NCI-H2227 (cell line): ENCODE data around the gene ZRANB1.
"Not testable (repeated sequence)": the region's sequence is repeated elsewhere in the genome, so short reads cannot be mapped to it uniquely, and the experiment has no call there.

Source experiments
- DNase-seq: peaks from one replicate; lab custom pipeline; 2025; ENCODE audit not compliant: unreplicated experiment; lab: John Stamatoyannopoulos, UW

The ZRANB1 gene

DNA sequence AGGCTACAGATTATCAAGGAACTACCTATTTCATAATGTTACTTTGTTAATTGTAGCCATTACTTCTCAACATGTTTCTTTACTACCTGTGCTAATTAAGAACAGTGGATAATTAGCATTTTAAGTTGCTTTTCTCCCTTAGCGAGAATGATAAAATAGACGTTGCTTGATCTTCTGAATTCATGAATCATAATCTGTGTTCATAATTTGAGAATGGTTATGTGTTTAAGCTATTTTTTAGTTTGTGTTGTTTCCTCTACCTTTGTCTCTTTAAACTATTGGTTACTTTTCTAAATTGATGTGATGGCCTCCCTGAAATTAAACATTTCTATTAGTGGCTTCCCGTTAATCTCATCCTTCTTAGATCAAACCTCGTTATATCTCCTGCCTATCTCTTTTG, at the start of gene ZRANB1:
Gene ZRANB1, plus strand, starts transcription at position 301 of the 400 bp plus-strand sequence. CDS start 371 bp downstream, outside the sequence.
- no peak for DNase-seq

GRCh38 chr10:124892905-124893304, 49.0 kb upstream of the ZRANB1 start:
- DNase-seq = no peak

GRCh38 chr10:124894569-124895215, 47.2 kb upstream of the ZRANB1 start:
- no peak for DNase-seq

- no peak for DNase-seq
These were observed 45.2 kb upstream of the ZRANB1 start for GRCh38 chr10:124896751-124897150.

- peak; percentile 6 for DNase-seq
These were observed 43.5 kb upstream of the ZRANB1 start for GRCh38 chr10:124898471-124898870.

- DNase-seq = no peak
These were observed 42.8 kb upstream of the ZRANB1 start for GRCh38 chr10:124899151-124899550.

DNA sequence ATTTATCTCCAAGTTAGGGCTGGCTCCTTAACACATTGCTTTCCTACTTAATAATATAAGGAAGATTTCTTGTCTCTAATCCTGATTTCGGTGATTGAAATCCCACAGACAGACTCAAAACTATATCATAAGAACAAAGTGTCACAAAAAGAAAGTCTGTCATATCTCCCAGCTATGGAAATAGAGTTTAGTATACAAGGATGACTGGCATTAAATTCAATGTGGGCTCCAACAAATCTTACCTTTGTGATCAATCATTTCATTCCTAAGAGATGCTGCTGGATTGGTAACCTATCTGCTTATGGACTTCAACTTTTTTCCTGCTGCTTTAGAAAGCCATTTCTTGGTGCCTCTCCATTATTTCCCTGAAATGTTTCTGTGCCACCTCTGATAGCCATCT, 39.5 kb upstream of the ZRANB1 start:
- DNase-seq = no peak

DNA sequence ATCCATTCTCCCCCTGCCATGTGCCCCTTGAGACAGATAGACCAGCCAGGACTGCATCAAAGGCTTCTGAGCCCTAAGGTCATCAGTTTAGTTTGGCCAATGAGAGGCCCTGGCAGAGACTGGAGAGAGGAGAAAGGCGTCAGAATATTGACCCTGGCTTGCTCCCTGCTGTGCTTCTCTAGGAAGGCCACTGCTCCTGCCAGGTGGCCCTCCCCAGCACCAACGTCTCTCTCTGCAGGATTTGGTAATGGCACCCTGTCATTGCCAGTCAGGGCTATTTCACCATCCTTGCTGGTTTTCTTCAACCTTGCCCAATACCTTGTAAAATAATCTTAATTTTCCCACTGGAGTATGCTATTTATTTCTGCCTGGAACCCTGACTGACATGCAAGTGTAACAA, 38.8 kb upstream of the ZRANB1 start:
- no peak for DNase-seq

GRCh38 chr10:124904796-124905195, 37.1 kb upstream of the ZRANB1 start:
- no peak for DNase-seq

- no peak for DNase-seq
These were observed 35.3 kb upstream of the ZRANB1 start for GRCh38 chr10:124906551-124907001.

GRCh38 chr10:124909563-124909962, 32.4 kb upstream of the ZRANB1 start:
- DNase-seq = no peak

DNA sequence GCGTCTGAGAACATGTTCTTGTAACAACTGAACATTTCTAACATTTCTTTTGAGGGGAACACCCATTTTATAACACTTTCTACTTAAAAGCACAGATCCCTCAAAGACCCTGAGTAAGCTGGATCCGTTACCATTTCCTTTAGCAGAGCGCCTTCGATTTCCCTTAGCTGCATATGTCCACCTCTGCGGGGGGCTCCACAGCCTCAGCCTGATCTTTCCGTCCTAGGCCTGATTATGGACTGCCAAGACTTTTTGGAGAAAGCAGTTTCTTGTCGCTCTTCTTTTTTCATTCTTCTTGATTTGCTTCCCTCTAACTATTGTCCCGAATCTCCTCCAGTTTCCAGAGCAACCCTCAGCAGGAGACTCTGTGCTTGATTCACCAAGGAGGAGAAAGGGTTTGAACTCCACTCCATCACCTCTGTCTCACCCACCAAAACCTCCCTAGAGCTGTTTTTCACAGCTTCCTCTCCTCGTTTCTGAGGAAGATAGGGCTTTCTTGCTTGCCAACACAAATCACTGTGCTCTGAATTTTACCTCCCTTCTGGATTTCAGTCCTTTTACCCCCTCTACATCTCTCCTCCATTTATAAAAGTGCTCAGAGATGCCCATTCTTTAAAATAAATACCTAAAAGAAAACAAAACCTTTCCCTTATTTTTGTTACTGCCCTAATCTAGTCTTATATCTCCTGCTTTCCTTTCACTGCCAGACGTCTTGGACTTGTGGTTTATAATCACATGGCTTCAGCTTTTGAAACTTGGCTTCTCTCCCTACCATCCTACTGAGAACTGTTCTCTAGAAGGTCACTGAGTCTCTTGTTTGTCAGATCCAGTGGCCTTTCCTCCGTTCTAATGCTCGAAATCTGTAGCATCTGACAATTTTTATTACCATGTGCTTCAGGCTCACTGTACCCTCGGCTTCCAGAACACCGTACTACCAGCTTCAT, 30.5 kb upstream of the ZRANB1 start:
- no peak for DNase-seq

DNA sequence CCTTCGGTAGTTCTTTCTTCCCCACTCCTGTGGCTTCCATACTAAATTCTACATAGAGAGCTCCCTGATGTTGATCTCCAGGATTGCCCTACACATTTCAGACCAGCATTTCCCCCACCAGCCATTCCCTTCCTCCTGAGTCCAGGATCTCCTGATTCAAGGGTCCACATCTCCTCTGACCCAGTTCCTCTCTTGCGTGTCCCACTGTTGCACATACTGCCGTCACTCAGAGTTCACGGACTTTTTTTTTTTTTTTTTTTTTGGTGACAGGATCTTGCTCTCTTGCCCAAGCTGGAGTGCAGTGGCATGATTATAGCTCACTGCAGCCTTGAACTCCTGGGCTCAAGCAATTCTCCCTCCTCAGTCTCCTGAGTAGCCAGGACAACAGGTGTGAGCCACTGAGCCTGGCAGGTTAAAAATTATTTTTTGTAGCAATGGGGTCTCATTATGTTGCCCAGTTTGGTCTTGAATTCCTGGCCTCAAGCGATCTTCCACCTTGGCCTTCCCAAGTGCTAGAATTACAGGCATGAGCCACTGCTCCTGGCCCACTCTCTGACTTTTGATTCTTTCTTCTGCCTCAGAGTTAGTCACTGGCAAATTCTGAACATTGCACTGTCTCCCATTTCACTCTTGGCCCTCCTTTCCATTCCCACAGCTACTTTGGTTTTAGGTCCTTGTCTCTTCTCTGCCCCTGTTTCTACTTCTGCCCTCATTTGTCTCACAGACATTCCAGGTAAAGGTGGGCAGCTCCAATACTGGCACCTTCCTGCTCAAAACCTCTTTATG, 29.6 kb upstream of the ZRANB1 start:
- DNase-seq = no peak

DNA sequence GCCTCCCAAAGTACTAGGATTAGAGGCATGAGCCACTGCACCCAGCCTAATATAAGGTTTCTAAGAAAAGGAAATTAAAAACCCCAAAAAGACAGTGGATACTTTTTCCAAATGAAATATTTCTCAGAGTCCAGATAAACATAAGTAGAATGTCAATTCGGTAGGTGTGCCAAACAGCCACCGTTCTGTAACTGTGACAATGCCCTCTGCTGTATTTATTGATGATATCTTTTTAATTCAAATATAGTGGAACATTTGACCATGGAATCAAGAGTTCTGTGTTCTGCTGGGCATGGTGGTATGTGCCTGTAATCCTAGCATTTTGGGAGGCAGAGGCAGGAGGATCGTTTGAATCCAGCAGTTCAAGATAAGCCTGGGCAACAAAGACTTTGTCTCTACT, 28.8 kb upstream of the ZRANB1 start:
- no peak for DNase-seq

GRCh38 chr10:124914398-124914797, 27.5 kb upstream of the ZRANB1 start:
- not testable (repeated sequence) for DNase-seq

DNA sequence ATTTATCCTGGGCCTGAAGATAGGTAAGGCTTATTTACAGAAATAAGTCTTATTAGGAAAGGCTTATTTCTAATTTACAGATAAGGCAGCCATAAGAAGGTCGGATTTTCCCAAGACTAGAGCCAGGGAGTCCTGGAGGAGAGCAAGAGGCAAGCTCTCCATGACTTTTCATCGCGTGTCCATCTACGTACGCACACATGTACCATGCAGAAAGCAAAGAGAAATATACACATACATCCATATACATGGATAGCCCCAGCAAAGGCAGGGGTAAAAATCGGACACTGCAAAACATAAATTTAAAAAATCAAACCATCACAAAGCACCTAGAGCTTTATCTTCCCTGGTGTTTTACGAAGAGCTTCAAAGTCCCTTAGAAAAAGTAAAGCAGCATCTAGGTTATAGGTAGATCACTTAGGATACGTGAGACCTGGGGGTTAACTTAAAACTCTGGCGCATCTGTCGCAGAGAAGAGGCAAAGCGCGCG, 25.8 kb upstream of the ZRANB1 start:
- peak; percentile 50 for DNase-seq

- DNase-seq = peak; percentile 95
These were observed 25.1 kb upstream of the ZRANB1 start for GRCh38 chr10:124916585-124917427.

GRCh38 chr10:124917428-124918190, 24.3 kb upstream of the ZRANB1 start:
- DNase-seq = peak; percentile 39

- DNase-seq = no peak
These were observed 23.6 kb upstream of the ZRANB1 start for GRCh38 chr10:124918191-124918830.
